ENCODE results near the gene CYS1. TPM values are rescaled to one million over a fixed set of nuclear protein-coding genes. Genes with fewer than 3 reads are reported as not detected.
"Not testable (repeated sequence)": the region's sequence is repeated elsewhere in the genome, so short reads cannot be mapped to it uniquely, and the experiment has no call there.

CYS1 gene
- total and polyA plus RNA-seq, 4 donors = 0.07 to 4.1 (median 1.0) TPM

- DNase-seq (ENCODE audit: low spot score) = no peak
These were observed 29.1 kb upstream of the CYS1 start for GRCh38 chr2:10109311-10109710.

GRCh38 chr2:10104906-10105305 is 24.7 kb upstream of the CYS1 start:
- not testable (repeated sequence) for H3K4me3 ChIP-seq (ENCODE audit: low read depth in 1 of 3, low read length in 3 of 3); DNase-seq (ENCODE audit: low spot score); H3K4me1 ChIP-seq (ENCODE audit: control insufficient read depth in 4 of 4, insufficient read depth in 4 of 4, low read length in 3 of 4); H3K9me3 ChIP-seq (ENCODE audit: control insufficient read depth in 4 of 4, low read length in 3 of 4); H3K27ac ChIP-seq (ENCODE audit: low read depth in 1 of 2, low read length in 2 of 2); H3K27me3 ChIP-seq (ENCODE audit: control insufficient read depth in 4 of 4, insufficient read depth in 4 of 4, low read length in 3 of 4); H3K36me3 ChIP-seq (ENCODE audit: control insufficient read depth in 4 of 4, insufficient read depth in 3 of 4, low read depth in 1 of 4, low read length in 3 of 4); H3K9ac ChIP-seq (ENCODE audit: low read depth in 1 of 2, low read length in 2 of 2)
- TF ChIP-seq HNF4A (conservative IDR thresholded peaks at IDR 0.05) = peak; percentile 30 to 34

More at GRCh38 chr2:10109311-10109710, 29.1 kb upstream of the CYS1 start:
- no peaks in the 10 kb centered on the region for H3K4me1 ChIP-seq (ENCODE audit: control insufficient read depth in 4 of 4, insufficient read depth in 4 of 4, low read length in 3 of 4)
- no peak overlapping the region for H3K4me3 ChIP-seq (ENCODE audit: low read depth in 1 of 3, low read length in 3 of 3)
- no peak for TF ChIP-seq JUND (IDR thresholded peaks at IDR 0.05)
- no peak for TF ChIP-seq HNF4A (conservative IDR thresholded peaks at IDR 0.05)
- TF ChIP-seq ZBTB33 (IDR thresholded peaks at IDR 0.05) = no peak
- TF ChIP-seq, protein P1, sequence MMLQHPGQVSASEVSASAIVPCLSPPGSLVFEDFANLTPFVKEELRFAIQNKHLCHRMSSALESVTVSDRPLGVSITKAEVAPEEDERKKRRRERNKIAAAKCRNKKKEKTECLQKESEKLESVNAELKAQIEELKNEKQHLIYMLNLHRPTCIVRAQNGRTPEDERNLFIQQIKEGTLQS (IDR thresholded peaks at IDR 0.05) = no peak
- no peak for TF ChIP-seq YY1 (IDR thresholded peaks at IDR 0.05)
- no peak for TF ChIP-seq FOXA2 (IDR thresholded peaks at IDR 0.05)
- no peak for TF ChIP-seq MAX (IDR thresholded peaks at IDR 0.05)
- no peak for TF ChIP-seq EGR1 (IDR thresholded peaks at IDR 0.05; ENCODE audit: low read depth in 2 of 2)
- no peak for TF ChIP-seq NR2F2 (IDR thresholded peaks at IDR 0.05)
- TF ChIP-seq, protein P2, sequence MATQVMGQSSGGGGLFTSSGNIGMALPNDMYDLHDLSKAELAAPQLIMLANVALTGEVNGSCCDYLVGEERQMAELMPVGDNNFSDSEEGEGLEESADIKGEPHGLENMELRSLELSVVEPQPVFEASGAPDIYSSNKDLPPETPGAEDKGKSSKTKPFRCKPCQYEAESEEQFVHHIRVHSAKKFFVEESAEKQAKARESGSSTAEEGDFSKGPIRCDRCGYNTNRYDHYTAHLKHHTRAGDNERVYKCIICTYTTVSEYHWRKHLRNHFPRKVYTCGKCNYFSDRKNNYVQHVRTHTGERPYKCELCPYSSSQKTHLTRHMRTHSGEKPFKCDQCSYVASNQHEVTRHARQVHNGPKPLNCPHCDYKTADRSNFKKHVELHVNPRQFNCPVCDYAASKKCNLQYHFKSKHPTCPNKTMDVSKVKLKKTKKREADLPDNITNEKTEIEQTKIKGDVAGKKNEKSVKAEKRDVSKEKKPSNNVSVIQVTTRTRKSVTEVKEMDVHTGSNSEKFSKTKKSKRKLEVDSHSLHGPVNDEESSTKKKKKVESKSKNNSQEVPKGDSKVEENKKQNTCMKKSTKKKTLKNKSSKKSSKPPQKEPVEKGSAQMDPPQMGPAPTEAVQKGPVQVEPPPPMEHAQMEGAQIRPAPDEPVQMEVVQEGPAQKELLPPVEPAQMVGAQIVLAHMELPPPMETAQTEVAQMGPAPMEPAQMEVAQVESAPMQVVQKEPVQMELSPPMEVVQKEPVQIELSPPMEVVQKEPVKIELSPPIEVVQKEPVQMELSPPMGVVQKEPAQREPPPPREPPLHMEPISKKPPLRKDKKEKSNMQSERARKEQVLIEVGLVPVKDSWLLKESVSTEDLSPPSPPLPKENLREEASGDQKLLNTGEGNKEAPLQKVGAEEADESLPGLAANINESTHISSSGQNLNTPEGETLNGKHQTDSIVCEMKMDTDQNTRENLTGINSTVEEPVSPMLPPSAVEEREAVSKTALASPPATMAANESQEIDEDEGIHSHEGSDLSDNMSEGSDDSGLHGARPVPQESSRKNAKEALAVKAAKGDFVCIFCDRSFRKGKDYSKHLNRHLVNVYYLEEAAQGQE (IDR thresholded peaks at IDR 0.05) = no peak
- peaks cover 0 to 4% (median 0%) of the 10 kb centered on the region in 4 donors for H3K9me3 ChIP-seq (ENCODE audit: control insufficient read depth in 4 of 4, low read length in 3 of 4)
- no peak overlapping the region for H3K9ac ChIP-seq (ENCODE audit: low read depth in 1 of 2, low read length in 2 of 2)
- no peak overlapping the region for H3K27ac ChIP-seq (ENCODE audit: low read depth in 1 of 2, low read length in 2 of 2)
- no peaks in the 10 kb centered on the region for H3K27me3 ChIP-seq (ENCODE audit: control insufficient read depth in 4 of 4, insufficient read depth in 4 of 4, low read length in 3 of 4)
- no peaks in the 10 kb centered on the region for H3K36me3 ChIP-seq (ENCODE audit: control insufficient read depth in 4 of 4, insufficient read depth in 3 of 4, low read depth in 1 of 4, low read length in 3 of 4)

DNA sequence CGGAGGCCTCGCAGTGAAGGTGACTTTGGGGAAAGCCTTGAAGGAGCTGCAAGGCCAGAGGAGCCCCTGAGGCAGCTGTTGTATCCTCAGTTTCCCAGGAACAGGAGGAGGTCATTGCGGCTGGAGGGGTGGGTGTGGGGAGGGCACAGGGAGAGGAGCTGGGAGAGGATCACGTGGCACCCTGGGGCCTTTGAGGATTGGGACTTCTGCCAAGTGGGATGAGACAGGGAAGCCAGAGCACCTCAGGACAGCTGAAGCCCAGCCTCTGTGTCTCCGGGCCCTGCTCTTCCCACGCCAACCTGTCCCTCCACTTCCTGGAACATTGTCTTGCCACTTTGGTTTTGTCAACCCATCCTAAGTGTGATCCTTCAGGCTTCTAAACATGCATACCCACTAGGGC is 23.0 kb upstream of the CYS1 start:
- Histone ChIP-seq H3K4me1 (ENCODE audit: control insufficient read depth in 4 of 4, insufficient read depth in 4 of 4, low read length in 3 of 4) (no peaks in the 10 kb centered on the region), H3K4me3 (ENCODE audit: low read depth in 1 of 3, low read length in 3 of 3) (no peak overlapping the region), H3K9ac (ENCODE audit: low read depth in 1 of 2, low read length in 2 of 2) (no peak overlapping the region), H3K27me3 (ENCODE audit: control insufficient read depth in 4 of 4, insufficient read depth in 4 of 4, low read length in 3 of 4) (no peaks in the 10 kb centered on the region), H3K9me3 (ENCODE audit: control insufficient read depth in 4 of 4, low read length in 3 of 4) (peaks cover 0 to 4% (median 0%) of the 10 kb centered on the region in 4 donors), H3K27ac (ENCODE audit: low read depth in 1 of 2, low read length in 2 of 2) (no peak overlapping the region), H3K36me3 (ENCODE audit: control insufficient read depth in 4 of 4, insufficient read depth in 3 of 4, low read depth in 1 of 4, low read length in 3 of 4) (no peaks in the 10 kb centered on the region)
- DNase-seq (ENCODE audit: low spot score) = no peak
- no peak for TF ChIP-seq TAF1 (conservative IDR thresholded peaks at IDR 0.05)
- TF ChIP-seq, protein P3, sequence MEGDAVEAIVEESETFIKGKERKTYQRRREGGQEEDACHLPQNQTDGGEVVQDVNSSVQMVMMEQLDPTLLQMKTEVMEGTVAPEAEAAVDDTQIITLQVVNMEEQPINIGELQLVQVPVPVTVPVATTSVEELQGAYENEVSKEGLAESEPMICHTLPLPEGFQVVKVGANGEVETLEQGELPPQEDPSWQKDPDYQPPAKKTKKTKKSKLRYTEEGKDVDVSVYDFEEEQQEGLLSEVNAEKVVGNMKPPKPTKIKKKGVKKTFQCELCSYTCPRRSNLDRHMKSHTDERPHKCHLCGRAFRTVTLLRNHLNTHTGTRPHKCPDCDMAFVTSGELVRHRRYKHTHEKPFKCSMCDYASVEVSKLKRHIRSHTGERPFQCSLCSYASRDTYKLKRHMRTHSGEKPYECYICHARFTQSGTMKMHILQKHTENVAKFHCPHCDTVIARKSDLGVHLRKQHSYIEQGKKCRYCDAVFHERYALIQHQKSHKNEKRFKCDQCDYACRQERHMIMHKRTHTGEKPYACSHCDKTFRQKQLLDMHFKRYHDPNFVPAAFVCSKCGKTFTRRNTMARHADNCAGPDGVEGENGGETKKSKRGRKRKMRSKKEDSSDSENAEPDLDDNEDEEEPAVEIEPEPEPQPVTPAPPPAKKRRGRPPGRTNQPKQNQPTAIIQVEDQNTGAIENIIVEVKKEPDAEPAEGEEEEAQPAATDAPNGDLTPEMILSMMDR (IDR thresholded peaks at IDR 0.05; ENCODE audit: low read depth, low read length, missing input control) = no peak
- no peak for TF ChIP-seq RXRA (IDR thresholded peaks at IDR 0.05)
- TF ChIP-seq RAD21 (IDR thresholded peaks at IDR 0.05) = no peak
- TF ChIP-seq SP1 (IDR thresholded peaks at IDR 0.05) = no peak
- no peak for TF ChIP-seq FOXA1 (IDR thresholded peaks at IDR 0.05)
- TF ChIP-seq HNF4A (conservative IDR thresholded peaks at IDR 0.05) = no peak
- WGBS = 96% methylated on average over 6 of the region's 6 CpGs

Data from liver (tissue), 9 donors.